Endothelial cell of hepatic sinusoid (primary cell): ENCODE measurements around the gene DOCK2.

ENCODE experiments used
- in situ Hi-C: cut with HindIII; loops from 2 replicates; pipeline ENCODE4 v1.10.0; 2017; ENCODE audit warnings: low sequenced_read_pairs

Gene DOCK2

GRCh38 chr5:170107674-170108073, 470.6 kb downstream of the DOCK2 start:
- in situ Hi-C loops: no loop called here

GRCh38 chr5:170108266-170108785, 471.3 kb downstream of the DOCK2 start:
- in situ Hi-C loops: no loop called here

GRCh38 chr5:170109059-170110031, 472.3 kb downstream of the DOCK2 start:
- in situ Hi-C loops: no loop called here

- in situ Hi-C loops: no loop called here
These were observed 473.5 kb downstream of the DOCK2 start for GRCh38 chr5:170110403-170111087.

GRCh38 chr5:170111088-170111785, 474.2 kb downstream of the DOCK2 start:
- in situ Hi-C loops: no loop called here

GRCh38 chr5:170112876-170113521, 475.9 kb downstream of the DOCK2 start:
- in situ Hi-C loops: no loop called here

GRCh38 chr5:170113522-170113900, 476.4 kb downstream of the DOCK2 start:
- in situ Hi-C loops: no loop called here

- in situ Hi-C loops: no loop called here
These were observed 477.2 kb downstream of the DOCK2 start for GRCh38 chr5:170114271-170114670.

GRCh38 chr5:170115925-170116324, 478.9 kb downstream of the DOCK2 start:
- in situ Hi-C loops: no loop called here

- in situ Hi-C loops: no loop called here
These were observed 480.7 kb downstream of the DOCK2 start for GRCh38 chr5:170117736-170118135.

- in situ Hi-C loops: no loop called here
These were observed 483.5 kb downstream of the DOCK2 start for GRCh38 chr5:170120576-170120975.

- in situ Hi-C loops: no loop called here
These were observed 484.2 kb downstream of the DOCK2 start for GRCh38 chr5:170121321-170121720.

- in situ Hi-C loops: no loop called here
These were observed 489.0 kb downstream of the DOCK2 start for GRCh38 chr5:170126061-170126460.

GRCh38 chr5:170126626-170127025, 489.6 kb downstream of the DOCK2 start:
- in situ Hi-C loops: no loop called here

- in situ Hi-C loops: no loop called here
These were observed 494.2 kb downstream of the DOCK2 start for GRCh38 chr5:170131235-170131634.

GRCh38 chr5:170132269-170132975, 495.3 kb downstream of the DOCK2 start:
- in situ Hi-C loops: no loop called here
